Suprapubic skin (tissue), 3 donors: Measurements from ENCODE around the gene STN1.

ENCODE experiments used
- EP300 ChIP-seq: sonication (generic); formaldehyde crosslinking; IDR thresholded peaks from one replicate; pipeline ENCODE4 v1.6.1; 2017; ENCODE audit warnings: antibody characterized with exemption
- TF ChIP-seq, protein P1 (sequence below), 2 donors: fragments of 200-600 bp in 1 of 2; fragments of 450-650 bp in 1 of 2; sonication (generic) in 1 of 2; IDR thresholded peaks; one replicate each; pipeline ENCODE4 v1.5.1; 2016 to 2019; ENCODE audit warnings: antibody characterized with exemption in 2 of 2, mild to moderate bottlenecking in 1 of 2, moderate library complexity in 1 of 2

DNA sequence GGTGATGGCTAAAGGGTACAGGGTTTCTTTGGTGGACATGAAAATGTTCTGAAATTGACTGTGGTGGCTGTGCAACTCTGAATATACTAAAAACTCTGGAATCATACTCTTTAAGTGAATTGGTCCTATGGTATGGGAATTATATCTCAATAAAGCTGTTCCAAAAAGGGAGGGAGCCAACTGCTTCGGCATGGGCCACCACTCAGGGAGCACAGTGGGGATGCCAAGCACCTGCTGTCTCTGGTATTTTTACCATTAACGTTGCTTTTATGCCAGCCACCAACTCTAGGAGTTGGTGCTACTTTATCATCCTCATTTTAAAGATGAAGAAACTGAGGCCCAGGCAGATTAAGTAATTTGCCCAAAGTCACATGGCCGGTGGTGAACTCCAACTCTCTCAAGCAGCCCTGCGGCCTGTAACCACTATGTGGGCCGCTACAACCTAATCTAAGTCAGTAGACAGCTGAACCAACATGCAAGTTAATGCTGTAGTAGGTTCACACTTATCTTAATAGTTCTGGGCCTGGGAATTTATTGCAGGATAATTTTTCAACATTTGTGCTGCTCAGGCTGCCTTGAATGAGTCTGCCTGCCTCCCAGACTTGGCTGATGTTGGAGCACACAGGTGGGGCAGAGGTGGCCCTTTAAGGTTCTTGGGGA, 83.4 kb downstream of the STN1 start:
- TF ChIP-seq, protein P1, sequence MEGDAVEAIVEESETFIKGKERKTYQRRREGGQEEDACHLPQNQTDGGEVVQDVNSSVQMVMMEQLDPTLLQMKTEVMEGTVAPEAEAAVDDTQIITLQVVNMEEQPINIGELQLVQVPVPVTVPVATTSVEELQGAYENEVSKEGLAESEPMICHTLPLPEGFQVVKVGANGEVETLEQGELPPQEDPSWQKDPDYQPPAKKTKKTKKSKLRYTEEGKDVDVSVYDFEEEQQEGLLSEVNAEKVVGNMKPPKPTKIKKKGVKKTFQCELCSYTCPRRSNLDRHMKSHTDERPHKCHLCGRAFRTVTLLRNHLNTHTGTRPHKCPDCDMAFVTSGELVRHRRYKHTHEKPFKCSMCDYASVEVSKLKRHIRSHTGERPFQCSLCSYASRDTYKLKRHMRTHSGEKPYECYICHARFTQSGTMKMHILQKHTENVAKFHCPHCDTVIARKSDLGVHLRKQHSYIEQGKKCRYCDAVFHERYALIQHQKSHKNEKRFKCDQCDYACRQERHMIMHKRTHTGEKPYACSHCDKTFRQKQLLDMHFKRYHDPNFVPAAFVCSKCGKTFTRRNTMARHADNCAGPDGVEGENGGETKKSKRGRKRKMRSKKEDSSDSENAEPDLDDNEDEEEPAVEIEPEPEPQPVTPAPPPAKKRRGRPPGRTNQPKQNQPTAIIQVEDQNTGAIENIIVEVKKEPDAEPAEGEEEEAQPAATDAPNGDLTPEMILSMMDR (IDR thresholded peaks at IDR 0.05), result no peak
- no peak for TF ChIP-seq EP300
